Measurements from ENCODE around the gene NR1H2. TPM values are rescaled to one million over a fixed set of nuclear protein-coding genes. Genes with fewer than 3 reads are reported as not detected.

NR1H2 gene
- total RNA-seq, 4 donors from 2014 or later, result 73.5 to 93.5 (median 82.0) TPM

DNA sequence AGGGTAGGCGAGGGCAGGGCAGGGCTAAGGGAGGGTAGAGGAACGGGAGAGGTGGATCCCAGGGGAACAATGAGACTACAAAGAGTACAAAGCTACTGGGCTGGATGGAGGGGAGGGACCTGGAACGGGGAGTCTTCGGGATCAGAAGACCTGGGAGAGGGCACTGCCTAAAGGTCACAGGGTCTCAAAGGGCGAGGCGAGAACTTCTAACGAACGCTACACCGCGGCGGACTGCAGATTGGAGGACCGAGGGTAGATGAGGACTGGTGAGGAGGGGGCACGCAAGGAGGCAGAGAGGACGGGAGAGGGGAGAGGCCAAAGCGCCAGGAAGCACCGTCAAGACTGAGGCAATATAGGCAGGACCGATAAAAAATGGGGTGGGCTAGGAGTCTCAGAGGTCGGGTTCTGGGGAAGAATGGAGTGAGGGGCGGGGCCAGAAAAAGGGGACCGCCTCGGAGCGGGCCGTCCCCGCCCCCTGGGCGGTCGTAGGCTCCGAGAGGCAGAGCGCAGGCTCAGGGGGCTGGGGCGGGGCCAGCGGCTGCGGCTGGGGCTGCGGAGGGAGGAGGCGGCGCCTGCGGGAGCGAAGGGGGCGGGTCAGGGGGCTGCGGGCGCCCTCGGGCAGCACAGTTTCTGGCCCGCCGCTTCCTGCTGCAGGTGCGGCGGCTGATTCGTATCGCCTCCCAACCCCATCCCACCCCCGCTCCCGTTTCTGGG, 45.7 kb upstream of the NR1H2 start:
- ATAC-seq (ENCODE audit: low FRiP score) (no peak), DNase-seq (ENCODE audit: low spot score) (no peak)
- TF ChIP-seq, protein P1, sequence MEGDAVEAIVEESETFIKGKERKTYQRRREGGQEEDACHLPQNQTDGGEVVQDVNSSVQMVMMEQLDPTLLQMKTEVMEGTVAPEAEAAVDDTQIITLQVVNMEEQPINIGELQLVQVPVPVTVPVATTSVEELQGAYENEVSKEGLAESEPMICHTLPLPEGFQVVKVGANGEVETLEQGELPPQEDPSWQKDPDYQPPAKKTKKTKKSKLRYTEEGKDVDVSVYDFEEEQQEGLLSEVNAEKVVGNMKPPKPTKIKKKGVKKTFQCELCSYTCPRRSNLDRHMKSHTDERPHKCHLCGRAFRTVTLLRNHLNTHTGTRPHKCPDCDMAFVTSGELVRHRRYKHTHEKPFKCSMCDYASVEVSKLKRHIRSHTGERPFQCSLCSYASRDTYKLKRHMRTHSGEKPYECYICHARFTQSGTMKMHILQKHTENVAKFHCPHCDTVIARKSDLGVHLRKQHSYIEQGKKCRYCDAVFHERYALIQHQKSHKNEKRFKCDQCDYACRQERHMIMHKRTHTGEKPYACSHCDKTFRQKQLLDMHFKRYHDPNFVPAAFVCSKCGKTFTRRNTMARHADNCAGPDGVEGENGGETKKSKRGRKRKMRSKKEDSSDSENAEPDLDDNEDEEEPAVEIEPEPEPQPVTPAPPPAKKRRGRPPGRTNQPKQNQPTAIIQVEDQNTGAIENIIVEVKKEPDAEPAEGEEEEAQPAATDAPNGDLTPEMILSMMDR (IDR thresholded peaks at IDR 0.05), result no peak

DNA sequence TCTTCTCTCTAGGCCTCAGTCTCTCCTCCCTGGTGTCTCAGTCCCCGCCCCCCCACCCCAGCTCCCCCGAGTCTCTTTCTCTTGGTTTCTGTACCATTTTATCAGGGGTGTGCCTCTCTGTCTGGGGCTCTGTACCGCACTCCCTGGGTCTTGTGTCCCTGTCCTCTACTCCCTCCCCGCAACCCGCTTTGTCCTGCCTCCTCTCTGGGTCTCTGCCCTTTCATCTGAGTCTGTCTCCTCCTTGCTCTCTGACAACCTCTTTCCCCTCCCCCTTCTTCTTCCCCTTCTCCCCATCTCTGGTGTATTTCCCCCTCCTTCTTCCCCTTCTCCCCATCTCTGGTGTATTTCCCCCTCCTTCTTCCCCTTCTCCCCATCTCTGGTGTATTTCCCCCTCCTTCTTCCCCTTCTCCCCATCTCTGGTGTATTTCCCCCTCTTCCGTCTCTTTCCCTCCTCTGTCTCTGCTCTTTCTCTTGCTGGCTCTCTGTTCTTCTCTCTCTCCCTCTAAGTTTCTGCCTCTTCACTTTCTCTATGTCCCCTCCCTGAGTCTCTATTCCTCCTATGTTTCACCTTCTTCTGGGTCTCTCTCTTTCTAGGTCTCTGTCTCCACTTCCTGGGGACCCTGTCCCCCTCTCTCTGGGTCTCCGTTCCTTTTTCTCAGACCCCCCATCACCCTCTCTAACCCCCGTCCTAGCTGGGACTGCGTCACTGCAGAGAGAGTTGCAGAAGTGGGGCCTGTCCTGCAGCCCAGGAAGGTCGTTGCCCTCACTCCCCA, 44.9 kb upstream of the NR1H2 start:
- DNase-seq (ENCODE audit: low spot score) (no peak), ATAC-seq (ENCODE audit: low FRiP score) (no peak)
- TF ChIP-seq, protein P1 (IDR thresholded peaks at IDR 0.05), result no peak

DNA sequence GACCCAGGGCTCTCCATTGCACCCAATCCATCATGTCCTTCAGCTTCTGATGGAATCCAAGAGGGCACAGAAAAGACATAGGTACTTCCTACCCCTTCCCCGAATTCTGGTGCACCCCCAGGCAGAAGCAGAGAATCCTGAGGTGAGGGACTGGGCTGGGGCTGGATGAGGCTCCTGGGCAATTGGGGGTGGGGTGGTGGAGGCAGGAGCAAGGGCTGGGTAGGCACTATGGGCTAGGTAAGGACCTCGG, 44.3 kb upstream of the NR1H2 start:
- DNase-seq (ENCODE audit: low spot score) (no peak), ATAC-seq (ENCODE audit: low FRiP score) (no peak)
- TF ChIP-seq, protein P1 (IDR thresholded peaks at IDR 0.05), result no peak

DNA sequence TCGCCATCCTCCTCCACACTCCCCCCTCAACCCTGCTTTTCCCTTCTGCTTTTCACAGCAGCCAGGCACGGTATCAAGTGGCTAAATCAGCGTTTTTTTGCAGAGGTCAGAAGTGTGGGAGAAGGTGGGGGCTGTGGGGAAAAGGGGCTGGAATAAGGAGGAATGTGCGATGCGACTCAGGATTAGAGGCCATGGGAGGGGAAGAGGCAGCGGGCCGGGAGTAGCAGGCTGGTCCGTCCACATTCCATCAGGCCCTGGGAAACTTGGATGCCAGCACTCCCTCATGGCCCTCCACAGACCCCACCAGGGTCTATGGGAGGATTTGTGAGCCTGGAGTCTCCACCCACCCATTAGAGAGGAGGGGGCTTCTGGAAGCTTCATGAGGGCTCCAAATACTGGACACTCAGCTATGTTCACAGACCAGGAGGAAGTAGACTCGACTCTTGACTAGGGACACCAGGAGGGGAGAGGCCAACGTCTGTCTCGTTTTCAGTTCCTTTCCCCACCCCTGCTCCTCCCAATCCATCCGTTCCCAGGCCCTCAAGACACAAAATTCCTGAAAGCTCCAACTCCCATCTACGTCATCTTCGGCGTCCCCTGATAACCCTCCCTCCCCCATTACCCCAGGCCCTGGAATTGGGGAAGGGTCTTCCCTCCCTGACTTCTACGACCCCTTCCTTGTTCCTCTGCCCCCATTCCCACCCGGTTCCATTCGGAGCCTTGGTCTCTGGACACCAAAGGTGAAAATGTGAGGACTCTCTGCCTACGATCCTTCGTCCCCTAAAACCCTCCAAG, 43.8 kb upstream of the NR1H2 start:
- no peak for ATAC-seq (ENCODE audit: low FRiP score)
- TF ChIP-seq, protein P1 (IDR thresholded peaks at IDR 0.05), result no peak
- DNase-seq (ENCODE audit: low spot score), result no peak

DNA sequence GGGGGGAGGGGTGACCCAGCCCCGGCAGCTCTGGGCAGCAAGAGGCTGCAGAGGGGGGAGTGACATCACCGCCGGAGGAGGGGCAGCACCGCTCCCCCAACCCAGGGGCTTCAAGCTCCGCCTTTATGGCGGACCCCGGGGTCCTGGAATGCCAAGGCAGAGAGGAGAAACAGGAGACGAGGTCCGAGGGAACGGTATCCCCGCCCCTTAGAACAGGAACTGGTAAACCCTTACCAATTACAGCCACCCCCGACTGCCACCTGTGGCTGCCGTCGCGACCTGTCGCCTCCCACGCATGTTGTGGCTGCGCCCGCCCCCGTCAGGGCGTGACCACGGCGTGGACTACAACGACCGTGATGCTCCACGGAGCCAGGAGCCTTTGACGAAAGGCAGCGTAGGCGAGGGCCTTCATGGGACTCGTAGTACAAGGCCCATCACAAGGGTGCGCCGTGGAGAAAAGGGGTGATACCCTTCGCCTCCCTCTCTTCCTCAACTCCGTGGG, 43.0 kb upstream of the NR1H2 start:
- TF ChIP-seq, protein P1 (IDR thresholded peaks at IDR 0.05), result no peak
- ATAC-seq (ENCODE audit: low FRiP score) (no peak), DNase-seq (ENCODE audit: low spot score) (peak; percentile 35)

DNA sequence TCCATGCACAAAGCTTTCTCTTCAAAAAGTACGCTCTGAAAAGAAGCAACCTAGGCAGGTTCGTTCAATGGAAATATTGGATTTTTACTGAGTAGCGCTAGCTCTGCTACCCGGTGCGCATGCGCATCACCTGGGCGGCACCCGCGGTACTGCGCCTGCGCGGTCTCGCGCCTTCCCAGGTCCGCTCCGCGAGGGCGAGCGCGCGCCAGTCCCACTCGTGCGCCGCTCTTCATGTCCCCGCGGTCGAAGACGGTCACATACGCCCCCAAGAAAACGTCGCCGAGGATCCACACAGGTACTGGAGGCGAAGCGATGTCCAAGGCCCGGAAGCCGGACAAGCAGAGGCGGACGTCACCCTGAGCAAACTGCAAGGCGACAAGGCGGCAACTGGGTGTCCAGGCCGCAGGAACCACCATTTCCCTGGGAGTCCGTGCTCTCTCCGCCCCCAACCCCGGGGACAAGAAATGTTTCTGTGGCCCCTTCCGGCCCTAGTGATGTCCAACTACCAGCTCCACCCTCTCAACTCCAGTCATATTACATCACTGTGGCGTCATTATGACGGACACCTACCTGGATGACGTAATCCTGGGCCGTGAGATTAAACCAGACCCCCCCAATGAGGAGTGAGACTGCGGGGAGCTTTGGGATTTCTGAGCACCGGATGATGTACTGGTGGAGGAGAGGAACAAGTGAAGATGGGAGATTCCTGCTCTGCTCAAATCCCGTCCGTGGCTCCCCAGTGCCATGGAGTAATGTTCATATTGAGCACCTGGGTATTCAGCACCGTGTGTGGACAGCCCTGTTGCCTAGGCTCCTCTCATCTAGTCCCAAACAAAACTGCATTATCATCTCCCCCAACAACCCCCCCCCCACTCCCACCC, 42.3 kb upstream of the NR1H2 start:
- TF ChIP-seq, protein P1 (IDR thresholded peaks at IDR 0.05), result no peak
- ATAC-seq (ENCODE audit: low FRiP score) (no peak), DNase-seq (ENCODE audit: low spot score) (peak; percentile 38)
